ENCODE data around the gene ADGRE3.
A peak's percentile ranks its signal among the peaks of the same experiment; 100 is the strongest.
"Not testable (repeated sequence)": the region's sequence is repeated elsewhere in the genome, so short reads cannot be mapped to it uniquely, and the experiment has no call there.

ADGRE3 gene

GRCh38 chr19:14595558-14595957 lies 79.1 kb downstream of the ADGRE3 start:
- no peak for DNase-seq (ENCODE audit: low spot score)

- not testable (repeated sequence) for DNase-seq (ENCODE audit: low spot score)
Observed at GRCh38 chr19:14589433-14589832, 85.2 kb downstream of the ADGRE3 start.

- DNase-seq (ENCODE audit: low spot score), result not testable (repeated sequence)
Observed at GRCh38 chr19:14585187-14585586, 89.5 kb downstream of the ADGRE3 start.

GRCh38 chr19:14584372-14584771 lies 90.3 kb downstream of the ADGRE3 start:
- DNase-seq (ENCODE audit: low spot score), result not testable (repeated sequence)

GRCh38 chr19:14582894-14583340 lies 91.7 kb downstream of the ADGRE3 start, which contains the start of gene CLEC17A:
TSS of gene CLEC17A (plus strand) at chr19:14583084. CDS start at chr19:14583161, 77 bp downstream.
- DNase-seq (ENCODE audit: low spot score), result peak; percentile 83

GRCh38 chr19:14580623-14581237 lies 93.9 kb downstream of the ADGRE3 start:
- peak; percentile 46 for DNase-seq (ENCODE audit: low spot score)

GRCh38 chr19:14577885-14578427 lies 96.7 kb downstream of the ADGRE3 start:
- peak; percentile 43 for DNase-seq (ENCODE audit: low spot score)

GRCh38 chr19:14577264-14577663 lies 97.4 kb downstream of the ADGRE3 start:
- no peak for DNase-seq (ENCODE audit: low spot score)

- no peak for DNase-seq (ENCODE audit: low spot score)
Observed at GRCh38 chr19:14576363-14576762, 98.3 kb downstream of the ADGRE3 start.

- DNase-seq (ENCODE audit: low spot score), result no peak
Observed at GRCh38 chr19:14575428-14575980, 99.1 kb downstream of the ADGRE3 start.

GRCh38 chr19:14571695-14572490 lies 102.8 kb downstream of the ADGRE3 start, which contains the start of gene NDUFB7:
TSS of gene NDUFB7 (minus strand) at chr19:14572066. CDS start at chr19:14572000, 66 bp downstream.
- peak; percentile 84 for DNase-seq (ENCODE audit: low spot score)

- DNase-seq (ENCODE audit: low spot score), result no peak
Observed at GRCh38 chr19:14570864-14571527, 103.6 kb downstream of the ADGRE3 start.
